GM18951 (cell line): ENCODE measurements around the gene CRK.

Experiments
- POLR2A ChIP-seq: IDR thresholded peaks from 4 replicates; pipeline ENCODE4 v1.6.1; 2011; ENCODE audit warnings: mild to moderate bottlenecking; ENCODE audit not compliant: insufficient read length, insufficient read depth; ENCODE audit errors: extremely low read depth
- in situ Hi-C: fragments of 300-500 bp; cut with MboI; formaldehyde crosslinking; loops from one replicate; pipeline ENCODE4 v1.12.0; 2022; ENCODE audit warnings: low sequenced_read_pairs, mixed read lengths, inconsistent platforms; ENCODE audit not compliant: unreplicated experiment

Gene CRK

DNA sequence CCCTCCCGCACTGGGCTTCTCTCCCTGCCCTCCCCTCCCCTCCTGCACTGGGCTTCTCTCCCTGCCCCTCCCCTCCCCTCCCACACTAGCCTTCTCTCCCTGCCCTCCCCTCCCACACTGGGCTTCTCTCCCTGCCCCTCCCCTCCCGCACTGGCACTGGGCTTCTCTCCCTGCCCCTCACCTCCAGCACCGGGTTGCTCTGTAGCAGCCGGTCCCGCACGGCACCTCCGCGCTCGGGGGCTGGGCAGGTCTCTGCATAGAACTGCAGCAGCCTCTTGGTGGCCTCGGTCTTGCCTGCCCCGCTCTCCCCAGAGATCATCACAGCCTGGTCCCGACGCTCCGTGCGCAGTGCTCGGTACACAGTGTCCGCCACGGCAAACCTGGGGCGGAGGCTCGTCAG is 26.6 kb upstream of the CRK start:
- no peak for TF ChIP-seq POLR2A
- in situ Hi-C loops: no loop called here

DNA sequence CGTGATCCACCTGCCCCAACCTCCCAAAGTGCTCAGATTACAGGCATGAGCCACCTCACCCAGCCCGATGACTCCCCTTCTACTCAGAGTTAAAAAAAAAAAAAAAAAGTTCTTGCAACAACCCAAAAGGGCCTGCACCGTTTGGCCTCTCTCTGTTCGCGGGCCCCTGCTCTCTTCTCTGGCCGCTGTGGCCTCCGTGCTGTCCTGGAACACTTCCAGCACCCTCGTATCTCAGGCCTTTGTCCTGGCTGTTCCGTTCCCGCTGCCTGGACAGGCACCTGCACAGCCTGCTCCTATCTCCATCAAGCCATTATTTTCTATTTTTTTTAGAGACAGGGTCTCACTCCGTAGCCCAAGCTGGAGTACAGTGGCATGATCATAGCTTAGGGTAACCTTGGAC is 25.7 kb upstream of the CRK start:
- no peak for TF ChIP-seq POLR2A
- in situ Hi-C loops: no loop called here

DNA sequence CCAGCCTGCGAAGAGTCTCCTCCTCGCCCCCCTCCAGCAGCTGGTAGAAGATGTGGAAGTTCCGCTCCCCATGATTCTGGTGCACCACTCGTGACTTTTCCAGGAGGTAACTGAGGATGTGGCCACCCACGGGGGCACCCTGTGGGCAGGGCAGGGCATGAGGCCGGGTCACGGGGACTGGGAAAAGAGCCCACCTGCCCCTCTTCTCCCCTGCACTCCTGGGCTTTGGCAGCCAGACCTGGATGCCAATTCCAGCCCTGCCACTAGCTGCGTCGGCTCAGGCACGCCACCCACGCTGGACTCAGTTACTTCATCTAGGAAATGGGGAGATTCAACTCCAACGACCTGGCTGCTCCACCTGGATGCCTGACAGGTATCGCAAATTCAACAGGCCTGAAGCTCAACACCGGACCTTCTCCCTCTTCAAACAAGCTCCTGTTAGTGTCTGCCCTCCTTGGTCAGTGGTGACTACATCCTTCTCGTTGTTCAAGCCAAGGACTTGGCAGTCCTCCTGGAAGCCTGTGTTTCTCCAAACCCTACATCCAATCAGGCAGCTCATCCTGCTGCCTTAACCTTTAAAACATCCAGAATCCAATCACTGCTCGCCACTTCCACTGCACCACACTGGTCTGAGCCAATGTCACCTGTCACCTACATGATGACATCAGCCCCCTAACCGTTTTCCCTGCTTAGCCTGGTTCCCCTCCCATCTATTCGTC is 24.9 kb upstream of the CRK start:
- TF ChIP-seq POLR2A: no peak
- in situ Hi-C loops: no loop called here

DNA sequence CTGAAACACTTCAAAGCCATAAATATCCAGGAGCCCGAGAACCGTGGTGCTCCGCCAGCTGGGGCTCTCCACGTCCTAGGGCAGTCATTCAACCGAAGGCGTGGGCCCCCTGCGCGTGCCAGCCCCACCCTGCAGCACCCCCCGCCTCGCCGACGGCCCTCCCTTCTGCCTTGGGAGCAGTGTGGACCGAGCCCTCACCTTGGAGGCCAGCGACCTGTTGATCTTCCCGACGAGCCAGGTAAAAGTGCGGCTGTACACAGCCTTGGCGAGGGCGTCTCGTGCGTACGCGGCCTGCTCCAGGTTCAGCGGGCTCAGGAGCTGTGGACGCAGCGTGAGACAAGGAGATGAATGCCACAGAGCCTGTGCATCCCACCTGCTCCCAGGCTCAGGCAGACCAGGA is 22.4 kb upstream of the CRK start:
- in situ Hi-C loops: no loop called here
- no peak for TF ChIP-seq POLR2A

DNA sequence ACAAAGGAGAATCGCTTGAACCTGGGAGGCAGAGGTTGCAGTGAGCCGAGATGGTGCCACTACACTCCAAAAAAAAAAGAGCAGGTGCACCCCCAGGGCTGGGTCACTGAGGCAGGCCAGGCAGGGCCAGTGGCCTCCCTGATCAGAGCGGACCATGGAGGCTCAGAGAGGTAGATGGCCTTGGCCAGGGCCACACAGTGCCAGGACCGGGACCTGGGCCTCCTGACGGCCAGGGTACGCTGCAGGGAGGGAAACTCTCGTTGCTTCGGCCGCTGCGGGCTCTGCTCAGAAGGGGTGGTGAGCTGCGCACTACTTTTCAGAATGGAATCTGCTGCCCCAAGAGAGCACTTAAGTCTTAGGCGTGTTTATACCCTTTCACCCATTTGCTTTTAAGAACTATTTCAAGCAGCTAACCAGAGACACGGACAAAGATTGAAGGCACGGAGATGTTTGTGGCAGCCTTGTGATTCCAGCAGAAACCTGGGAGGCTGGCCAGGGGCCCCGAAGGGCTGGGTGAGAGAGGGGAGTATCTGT is 19.4 kb upstream of the CRK start:
- in situ Hi-C loops: no loop called here
- no peak for TF ChIP-seq POLR2A

DNA sequence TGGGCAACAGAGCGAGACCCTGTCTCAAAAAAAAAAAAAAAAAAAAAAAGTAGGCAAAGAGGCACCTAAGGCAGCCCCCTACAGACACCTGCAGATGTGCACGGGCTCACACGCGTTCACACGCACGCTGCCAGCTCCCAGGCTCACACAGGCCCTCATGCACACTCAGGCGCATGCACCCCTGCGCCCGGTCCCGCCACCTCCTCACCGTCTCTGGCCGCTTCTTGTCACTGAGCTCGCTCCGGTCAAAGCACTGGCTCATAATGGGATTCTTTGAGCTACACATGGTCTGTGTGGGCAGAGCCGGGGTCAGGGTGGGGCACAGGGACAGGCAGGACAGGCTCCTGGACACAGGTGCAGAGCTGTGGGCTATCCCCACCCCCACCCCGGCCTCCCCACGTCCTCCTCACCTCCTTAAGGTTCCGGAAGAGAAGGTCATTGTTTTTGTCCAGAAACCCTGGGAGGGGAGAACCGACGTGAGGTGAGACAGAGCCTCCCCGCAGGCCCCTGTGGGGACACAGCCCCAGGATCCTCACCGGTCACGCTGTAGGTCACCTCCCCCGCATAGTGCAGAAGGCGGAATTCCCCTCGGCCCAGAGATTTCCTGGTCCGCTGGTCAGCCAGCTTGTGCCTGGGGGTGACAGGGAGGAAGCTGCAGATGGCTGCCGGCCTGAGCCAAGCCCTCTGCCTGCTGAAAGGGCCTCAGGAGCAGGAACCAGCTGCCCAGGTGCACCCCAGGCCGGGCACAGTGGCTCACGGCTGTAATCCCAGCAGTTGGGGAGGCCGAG is 18.6 kb upstream of the CRK start:
- no peak for TF ChIP-seq POLR2A
- in situ Hi-C loops: no loop called here

DNA sequence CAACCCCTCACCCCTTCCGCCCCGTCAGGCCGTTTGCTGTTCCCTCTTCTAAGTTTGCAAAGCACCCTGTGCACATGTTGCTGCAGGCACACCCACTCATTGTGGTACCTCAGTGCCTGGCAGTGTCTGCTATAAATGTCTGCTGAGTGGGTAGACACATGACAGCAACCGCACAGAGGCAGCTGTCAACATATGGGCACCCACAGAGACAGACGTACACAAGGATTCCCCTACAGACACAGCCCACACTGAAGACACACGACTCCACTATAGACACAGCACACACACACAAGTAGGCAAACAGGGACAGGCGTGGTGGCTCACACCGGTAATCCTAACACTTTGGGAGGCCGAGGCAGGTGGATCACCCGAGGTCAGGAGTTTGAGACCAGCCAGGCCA is 17.8 kb upstream of the CRK start:
- in situ Hi-C loops: no loop called here
- no peak for TF ChIP-seq POLR2A

DNA sequence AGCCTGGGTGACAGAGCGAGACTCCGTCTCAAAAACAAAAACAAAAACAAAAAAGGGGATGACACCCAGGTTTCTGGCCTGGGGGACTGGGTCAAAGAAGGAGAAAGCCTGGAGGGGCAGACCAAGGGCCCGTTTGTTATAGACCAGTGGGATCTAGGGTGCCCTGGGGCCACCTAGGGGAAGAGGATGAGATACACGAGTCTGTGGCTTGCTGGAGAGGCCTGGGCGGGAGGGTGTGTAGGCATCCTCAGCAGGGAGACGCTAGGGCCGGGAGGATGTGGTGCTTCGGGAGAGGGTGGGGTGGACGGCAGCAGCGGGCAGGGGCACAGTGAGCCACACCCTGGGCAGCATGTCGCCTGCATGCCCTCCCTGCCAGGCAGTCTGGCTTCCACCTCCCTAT is 17.1 kb upstream of the CRK start:
- in situ Hi-C loops: no loop called here
- no peak for TF ChIP-seq POLR2A

DNA sequence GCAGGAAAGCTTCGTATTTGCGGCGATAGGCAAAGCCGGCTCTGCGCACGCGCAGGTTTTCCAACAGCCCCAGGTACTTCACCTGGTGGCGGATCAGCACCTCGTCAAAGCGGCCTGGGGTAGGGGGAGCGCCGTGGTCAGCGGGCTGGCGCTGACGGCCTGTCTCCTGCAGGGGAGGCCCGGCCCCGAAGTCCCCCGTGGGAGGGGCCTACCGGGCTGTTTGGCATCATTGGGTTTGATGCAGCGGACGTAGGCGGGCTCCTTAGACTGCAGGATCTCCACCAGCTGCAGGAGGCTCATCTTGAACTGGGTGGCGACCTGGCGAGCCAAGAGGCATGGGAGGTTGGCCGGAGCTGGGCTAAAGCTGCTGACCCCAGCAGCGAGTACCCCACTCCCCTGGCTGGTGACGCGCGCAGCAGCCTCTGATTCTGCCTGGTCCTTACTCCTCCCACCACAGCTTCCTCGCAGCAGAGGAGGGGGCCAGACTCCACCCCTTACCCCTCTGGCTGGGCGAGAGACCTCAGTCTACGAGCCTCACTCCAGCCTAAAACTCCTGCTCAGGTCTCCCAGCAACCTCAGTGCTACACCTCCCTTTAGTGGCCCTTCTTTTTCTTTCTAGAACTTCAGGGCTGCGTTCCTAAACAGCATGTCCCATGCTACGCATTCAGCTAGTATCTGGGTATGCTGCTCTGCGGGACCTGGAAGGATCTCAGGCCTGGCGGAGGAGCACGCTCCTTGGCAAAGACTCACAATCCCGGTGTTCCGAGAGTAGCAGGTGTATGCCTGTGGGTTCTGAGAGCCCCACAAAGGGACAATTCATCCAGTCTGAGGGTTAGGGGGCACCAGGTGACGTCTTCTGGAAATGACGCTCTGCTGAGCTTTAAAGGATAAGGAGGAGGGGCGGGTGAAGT is 16.1 kb upstream of the CRK start:
- in situ Hi-C loops: no loop called here
- TF ChIP-seq POLR2A: no peak

DNA sequence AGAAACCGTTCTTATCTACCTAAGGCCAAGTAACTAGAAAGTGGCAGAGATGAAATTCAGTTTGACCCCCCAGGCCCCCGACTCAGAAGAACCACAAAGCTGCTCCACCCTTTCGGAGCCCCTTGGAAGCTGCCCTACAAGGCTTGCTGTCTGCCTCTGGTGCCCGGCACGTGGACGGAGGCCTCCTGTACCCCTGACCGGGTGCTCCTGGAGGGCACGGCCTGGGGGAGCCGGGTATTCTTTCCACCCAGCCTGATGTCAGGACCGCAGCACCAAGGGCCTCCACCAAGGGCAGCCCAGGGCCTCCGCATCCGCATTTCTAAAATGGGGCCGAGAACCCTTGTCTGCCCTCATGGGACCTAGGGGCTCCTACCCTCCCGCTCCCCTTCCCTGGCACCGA is 15.5 kb upstream of the CRK start:
- no peak for TF ChIP-seq POLR2A
- in situ Hi-C loops: no loop called here

DNA sequence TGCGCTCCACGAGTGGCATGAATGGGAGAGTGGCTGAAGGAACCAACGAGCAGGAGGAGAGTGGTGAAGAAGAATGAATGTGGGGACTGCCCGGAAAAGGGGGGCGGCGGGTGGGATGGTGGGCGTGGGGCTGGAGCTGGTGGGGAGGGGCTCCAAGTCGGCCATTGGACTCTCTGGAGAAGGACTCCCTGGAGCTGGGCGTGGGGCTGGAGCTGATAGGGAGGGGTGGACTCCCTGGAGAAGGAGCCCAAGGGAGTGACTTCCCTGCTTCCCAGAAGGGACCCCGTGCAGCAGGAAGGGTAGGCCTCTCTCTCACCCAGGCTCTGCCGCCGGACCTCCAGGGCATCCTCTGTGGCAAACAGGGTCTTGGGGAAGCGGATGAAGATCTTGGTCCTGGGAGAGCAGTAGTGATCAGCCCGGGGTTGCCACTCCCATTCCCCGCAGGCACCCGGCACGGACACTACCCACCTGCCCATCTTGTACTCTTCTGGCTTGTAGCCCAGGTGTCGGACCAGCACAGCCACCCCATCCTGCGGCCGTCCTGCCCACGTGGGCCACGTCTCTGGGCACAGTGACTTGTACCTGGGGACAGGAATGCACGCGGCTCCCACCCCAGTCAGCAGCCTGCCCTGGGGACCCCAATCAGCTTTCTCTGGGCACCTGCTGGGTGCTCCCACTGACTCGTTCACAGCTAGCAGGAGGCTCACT is 14.9 kb upstream of the CRK start:
- in situ Hi-C loops: no loop called here
- TF ChIP-seq POLR2A: no peak

DNA sequence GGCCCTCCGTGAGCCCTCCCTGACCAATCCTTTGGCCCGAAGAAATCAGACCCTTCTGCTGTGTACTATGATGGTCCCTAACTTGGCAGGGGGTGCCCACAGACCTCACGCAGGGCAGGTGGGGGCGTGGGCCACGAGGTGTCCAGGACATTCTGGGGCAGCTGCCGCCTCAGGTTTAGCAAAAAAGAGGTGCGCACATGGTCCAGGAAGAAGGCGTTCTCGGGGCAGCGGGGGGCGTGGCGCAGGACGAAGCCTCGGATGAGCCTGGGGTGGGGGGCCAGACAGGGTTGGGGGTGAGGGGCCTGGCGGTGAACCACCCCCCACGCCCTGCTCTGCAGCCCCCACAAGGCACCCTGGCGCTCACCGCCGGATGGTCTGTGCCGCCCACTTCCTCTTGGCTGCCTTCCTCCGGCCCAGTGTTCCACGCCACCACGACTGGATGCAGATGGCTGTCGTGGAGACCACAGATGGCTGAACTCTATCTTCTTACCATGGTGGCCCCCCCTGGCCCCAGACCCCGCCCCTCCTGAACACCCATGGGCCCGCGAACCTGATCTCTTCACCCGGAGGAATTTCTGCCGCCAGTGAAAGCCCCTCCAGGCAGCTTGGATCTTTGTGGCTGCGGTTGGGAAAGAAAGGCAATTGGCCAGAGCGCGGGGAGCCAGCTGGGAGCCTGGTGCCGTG is 14.2 kb upstream of the CRK start:
- TF ChIP-seq POLR2A: no peak
- in situ Hi-C loops: no loop called here

DNA sequence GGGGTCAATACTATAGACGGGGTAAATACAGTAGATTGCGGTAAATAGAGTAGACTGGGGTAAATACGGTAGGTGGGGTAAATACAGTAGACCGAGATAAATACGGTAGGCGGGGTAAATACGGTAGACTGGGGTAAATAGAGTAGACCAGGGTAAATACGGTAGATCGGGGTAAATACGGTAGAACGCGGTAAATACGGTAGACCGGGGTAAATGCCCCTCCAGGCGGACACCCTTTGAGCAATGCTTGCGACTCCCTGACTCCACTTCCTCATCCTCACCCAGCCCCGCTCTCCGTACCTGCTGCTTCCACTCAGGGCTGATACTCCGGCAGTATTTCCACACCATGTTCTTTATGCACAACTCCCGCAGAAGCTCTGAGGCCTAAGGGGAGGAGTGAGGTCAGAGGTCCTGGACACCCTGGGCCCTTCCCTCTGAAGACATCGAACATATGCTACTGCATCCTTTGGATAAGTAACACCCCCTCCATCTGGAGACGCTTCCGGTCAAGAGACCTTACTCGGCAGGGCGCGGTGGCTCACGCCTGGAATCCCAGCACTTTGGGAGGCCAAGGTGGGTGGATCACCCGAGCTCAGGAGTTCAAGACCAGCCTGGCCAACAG is 13.3 kb upstream of the CRK start:
- TF ChIP-seq POLR2A: no peak
- in situ Hi-C loops: no loop called here
